Measurements from ENCODE around the gene DUSP7. TPM values are rescaled to one million over a fixed set of nuclear protein-coding genes. Genes with fewer than 3 reads are reported as not detected.

Gene DUSP7
- total RNA-seq, 1 experiment from 2014 or later = 16.6 TPM

DNA sequence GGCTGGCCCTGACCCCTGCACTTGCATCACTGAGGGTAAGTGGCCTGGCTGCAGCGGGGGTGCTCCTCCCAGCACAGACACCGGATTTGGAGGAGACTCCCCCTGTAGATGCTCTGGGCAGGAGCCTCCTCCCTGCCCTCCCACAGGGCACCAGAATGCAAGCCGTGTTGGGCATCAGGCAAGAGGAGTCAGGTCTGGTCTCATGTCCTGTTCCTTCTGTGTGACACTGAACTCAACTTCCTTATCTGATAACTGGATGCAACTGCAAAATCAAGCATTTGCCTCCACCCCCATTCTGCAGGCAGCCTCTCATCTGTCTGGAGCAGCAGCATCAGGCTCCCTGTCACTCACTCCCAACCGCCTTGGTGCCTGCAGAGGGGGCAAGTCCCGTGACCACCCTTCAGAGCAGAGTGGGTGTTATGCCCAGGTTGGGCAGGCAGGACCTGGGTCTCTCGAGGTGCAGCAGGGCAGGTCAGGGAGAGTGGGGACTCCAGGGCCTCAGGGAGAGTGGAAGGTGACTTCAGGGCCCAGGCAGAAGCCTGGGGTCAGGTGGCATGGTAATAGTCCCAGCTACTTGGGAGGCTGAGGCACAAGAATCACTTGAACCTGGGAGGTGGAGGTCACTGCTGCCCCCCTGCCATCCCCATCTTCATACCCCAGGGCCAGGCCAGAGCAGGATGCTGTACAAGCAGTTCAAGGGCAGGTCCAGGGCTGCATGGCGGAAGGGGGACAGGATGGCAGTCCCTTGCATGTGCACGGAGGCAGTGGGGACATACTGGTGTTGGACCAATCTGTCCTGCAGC lies 50.2 kb downstream of the DUSP7 start (continued):
- TF ChIP-seq ZNF274 (IDR thresholded peaks at IDR 0.05; ENCODE audit: low read depth, low read length) = no peak
- TF ChIP-seq JUND (IDR thresholded peaks at IDR 0.05) = no peak

DNA sequence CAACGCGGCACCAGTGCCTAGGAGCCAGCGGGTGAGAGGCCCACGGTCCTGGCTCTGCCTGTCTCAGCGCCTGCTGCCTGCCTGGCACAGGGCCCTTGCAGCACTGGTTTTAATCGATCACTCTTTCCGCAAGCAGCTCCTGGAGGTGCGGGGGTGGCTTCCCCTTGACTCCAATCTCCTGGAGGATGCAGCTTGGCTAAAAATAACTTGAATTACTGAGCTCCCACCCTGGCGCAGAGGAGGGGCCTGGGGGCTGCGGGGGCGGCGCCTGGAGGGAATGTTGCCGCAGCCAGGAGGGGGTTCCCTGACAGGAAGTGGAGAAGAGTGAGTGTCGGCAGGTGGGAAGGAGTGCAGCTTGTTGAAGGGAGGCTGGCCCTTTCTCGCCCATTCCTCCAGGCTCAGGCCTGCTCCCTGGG lies 50.8 kb downstream of the DUSP7 start:
- no peaks in the 10 kb centered on the region for H3K79me2 ChIP-seq (ENCODE audit: insufficient read depth, low read length)
- no peaks in the 10 kb centered on the region for H3K36me3 ChIP-seq (ENCODE audit: control insufficient read depth in 1 of 2, insufficient read depth in 2 of 2, low read length in 2 of 2)
- TF ChIP-seq EZH2phosphoT487 (IDR thresholded peaks at IDR 0.05; ENCODE audit: borderline replicate concordance) = no peak
- TF ChIP-seq EZH2 (IDR thresholded peaks at IDR 0.05) = no peak
- no peak for TF ChIP-seq CBX3 (IDR thresholded peaks at IDR 0.05; ENCODE audit: low read depth)
- TF ChIP-seq, protein P1, sequence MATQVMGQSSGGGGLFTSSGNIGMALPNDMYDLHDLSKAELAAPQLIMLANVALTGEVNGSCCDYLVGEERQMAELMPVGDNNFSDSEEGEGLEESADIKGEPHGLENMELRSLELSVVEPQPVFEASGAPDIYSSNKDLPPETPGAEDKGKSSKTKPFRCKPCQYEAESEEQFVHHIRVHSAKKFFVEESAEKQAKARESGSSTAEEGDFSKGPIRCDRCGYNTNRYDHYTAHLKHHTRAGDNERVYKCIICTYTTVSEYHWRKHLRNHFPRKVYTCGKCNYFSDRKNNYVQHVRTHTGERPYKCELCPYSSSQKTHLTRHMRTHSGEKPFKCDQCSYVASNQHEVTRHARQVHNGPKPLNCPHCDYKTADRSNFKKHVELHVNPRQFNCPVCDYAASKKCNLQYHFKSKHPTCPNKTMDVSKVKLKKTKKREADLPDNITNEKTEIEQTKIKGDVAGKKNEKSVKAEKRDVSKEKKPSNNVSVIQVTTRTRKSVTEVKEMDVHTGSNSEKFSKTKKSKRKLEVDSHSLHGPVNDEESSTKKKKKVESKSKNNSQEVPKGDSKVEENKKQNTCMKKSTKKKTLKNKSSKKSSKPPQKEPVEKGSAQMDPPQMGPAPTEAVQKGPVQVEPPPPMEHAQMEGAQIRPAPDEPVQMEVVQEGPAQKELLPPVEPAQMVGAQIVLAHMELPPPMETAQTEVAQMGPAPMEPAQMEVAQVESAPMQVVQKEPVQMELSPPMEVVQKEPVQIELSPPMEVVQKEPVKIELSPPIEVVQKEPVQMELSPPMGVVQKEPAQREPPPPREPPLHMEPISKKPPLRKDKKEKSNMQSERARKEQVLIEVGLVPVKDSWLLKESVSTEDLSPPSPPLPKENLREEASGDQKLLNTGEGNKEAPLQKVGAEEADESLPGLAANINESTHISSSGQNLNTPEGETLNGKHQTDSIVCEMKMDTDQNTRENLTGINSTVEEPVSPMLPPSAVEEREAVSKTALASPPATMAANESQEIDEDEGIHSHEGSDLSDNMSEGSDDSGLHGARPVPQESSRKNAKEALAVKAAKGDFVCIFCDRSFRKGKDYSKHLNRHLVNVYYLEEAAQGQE (IDR thresholded peaks at IDR 0.05; ENCODE audit: low read depth) = no peak
- no peak for TF ChIP-seq YY1 (IDR thresholded peaks at IDR 0.05; ENCODE audit: extremely low read depth, insufficient replicate concordance, low read depth, low read length)
- TF ChIP-seq SRF (IDR thresholded peaks at IDR 0.05; ENCODE audit: low read depth) = no peak
- no peak for TF ChIP-seq SIN3A (IDR thresholded peaks at IDR 0.05; ENCODE audit: low read depth)
- TF ChIP-seq, protein P2, sequence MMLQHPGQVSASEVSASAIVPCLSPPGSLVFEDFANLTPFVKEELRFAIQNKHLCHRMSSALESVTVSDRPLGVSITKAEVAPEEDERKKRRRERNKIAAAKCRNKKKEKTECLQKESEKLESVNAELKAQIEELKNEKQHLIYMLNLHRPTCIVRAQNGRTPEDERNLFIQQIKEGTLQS (IDR thresholded peaks at IDR 0.05) = no peak
- no peak for TF ChIP-seq ELF1 (IDR thresholded peaks at IDR 0.05; ENCODE audit: borderline replicate concordance, low read depth)
- no peak for TF ChIP-seq RAD21 (IDR thresholded peaks at IDR 0.05; ENCODE audit: low read depth)
- TF ChIP-seq POLR2A (IDR thresholded peaks at IDR 0.05; ENCODE audit: borderline replicate concordance, extremely low read depth, insufficient read depth, insufficient read length) = no peak
- TF ChIP-seq TCF7L2 (IDR thresholded peaks at IDR 0.05; ENCODE audit: borderline replicate concordance, extremely low read depth, insufficient read depth, insufficient read length) = no peak
- no peak for TF ChIP-seq ZFX (IDR thresholded peaks at IDR 0.05)
- no peak for TF ChIP-seq ZNF274 (IDR thresholded peaks at IDR 0.05; ENCODE audit: low read depth, low read length)
- TF ChIP-seq, protein P3, sequence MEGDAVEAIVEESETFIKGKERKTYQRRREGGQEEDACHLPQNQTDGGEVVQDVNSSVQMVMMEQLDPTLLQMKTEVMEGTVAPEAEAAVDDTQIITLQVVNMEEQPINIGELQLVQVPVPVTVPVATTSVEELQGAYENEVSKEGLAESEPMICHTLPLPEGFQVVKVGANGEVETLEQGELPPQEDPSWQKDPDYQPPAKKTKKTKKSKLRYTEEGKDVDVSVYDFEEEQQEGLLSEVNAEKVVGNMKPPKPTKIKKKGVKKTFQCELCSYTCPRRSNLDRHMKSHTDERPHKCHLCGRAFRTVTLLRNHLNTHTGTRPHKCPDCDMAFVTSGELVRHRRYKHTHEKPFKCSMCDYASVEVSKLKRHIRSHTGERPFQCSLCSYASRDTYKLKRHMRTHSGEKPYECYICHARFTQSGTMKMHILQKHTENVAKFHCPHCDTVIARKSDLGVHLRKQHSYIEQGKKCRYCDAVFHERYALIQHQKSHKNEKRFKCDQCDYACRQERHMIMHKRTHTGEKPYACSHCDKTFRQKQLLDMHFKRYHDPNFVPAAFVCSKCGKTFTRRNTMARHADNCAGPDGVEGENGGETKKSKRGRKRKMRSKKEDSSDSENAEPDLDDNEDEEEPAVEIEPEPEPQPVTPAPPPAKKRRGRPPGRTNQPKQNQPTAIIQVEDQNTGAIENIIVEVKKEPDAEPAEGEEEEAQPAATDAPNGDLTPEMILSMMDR (IDR thresholded peaks at IDR 0.05 in 2 of 3, conservative IDR thresholded peaks at IDR 0.05 in 1 of 3; ENCODE audit: borderline replicate concordance in 1 of 3, insufficient read depth in 1 of 3, low read depth in 2 of 3, low read length in 2 of 3) = no peak
- TF ChIP-seq POLR2AphosphoS5 (IDR thresholded peaks at IDR 0.05; ENCODE audit: low read depth, low read length) = no peak
- POLR2A ChIA-PET = interaction anchor here (0.8 kb wide), 1 partner anchor 52 kb away, joined by 3 read pairs; no protein-coding TSS in a partner anchor
- H2AFZ ChIP-seq (ENCODE audit: low read depth, low read length, poor library complexity, severe bottlenecking) = no peak overlapping the region
- peaks cover 4 to 23% of the 10 kb centered on the region in 2 experiments for H3K4me1 ChIP-seq (ENCODE audit: control insufficient read depth in 1 of 2, insufficient read depth in 2 of 2, low read length in 2 of 2)
- peak overlapping the region; percentile 43 for H3K4me2 ChIP-seq (ENCODE audit: low read length)
- H3K9me3 ChIP-seq (ENCODE audit: control insufficient read depth in 1 of 2, insufficient read depth in 1 of 2, low read depth in 1 of 2, low read length in 2 of 2) = no peaks in the 10 kb centered on the region
- no TSS peak for BruUV-seq (replicated peaks)
- no peak overlapping the region for H3K4me3 ChIP-seq (replicated peaks in 1 of 2; ENCODE audit: low read depth in 1 of 2, low read length in 2 of 2)
- no peaks in the 10 kb centered on the region for H3K9me2 ChIP-seq (ENCODE audit: insufficient read depth)
- no peaks in the 10 kb centered on the region for H3K27me3 ChIP-seq (ENCODE audit: insufficient read depth, low read length)
- no peaks in the 10 kb centered on the region for H4K20me1 ChIP-seq (ENCODE audit: insufficient read depth)
- CTCF ChIA-PET = interaction anchor here (0.8 kb wide), 1 partner anchor 23 kb away, joined by 3 read pairs; no protein-coding TSS in a partner anchor
- intact Hi-C loops (cut with micrococcal nuclease) = no loop called here
- ATAC-seq (no peak), DNase-seq (ENCODE audit: low read depth, low spot score) (no peak)
- H3K27ac ChIP-seq (ENCODE audit: low read depth, low read length) = no peak overlapping the region
- H3K9ac ChIP-seq (ENCODE audit: low read length) = no peak overlapping the region
- RAD21 ChIA-PET (ENCODE audit: low non-redundant PET in 1 of 2, low total read pairs in 2 of 2, uncharacterized antibody in 2 of 2, unreplicated experiment in 2 of 2) = no interaction called here

All from HCT116 (cell line).